GM12872 (cell line): ENCODE results near the gene ARIH2.

ENCODE experiments used
- CTCF ChIP-seq: IDR thresholded peaks from 3 replicates; pipeline ENCODE4 v1.5.1; 2011; ENCODE audit warnings: low read depth, mild to moderate bottlenecking, low read length, moderate library complexity; ENCODE audit not compliant: insufficient read depth

ARIH2 gene

DNA sequence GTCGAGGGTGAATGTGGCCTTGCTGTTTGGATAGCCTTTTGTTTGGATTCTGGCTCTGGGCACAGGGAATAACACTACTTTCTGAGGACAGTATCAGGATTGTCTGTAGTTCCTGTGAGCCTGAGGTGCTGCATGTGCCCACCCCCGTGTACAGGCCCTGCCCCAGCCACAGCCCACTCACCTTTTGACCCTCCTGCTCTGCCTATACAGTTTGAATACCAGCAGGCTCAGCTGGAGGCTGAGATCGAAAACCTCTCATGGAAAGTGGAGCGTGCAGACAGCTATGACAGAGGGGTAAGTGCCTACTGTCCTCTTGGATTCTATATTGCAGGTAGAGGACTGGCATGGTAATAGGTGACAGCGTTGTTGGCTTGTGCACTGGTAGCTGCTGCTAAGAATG is 64.0 kb downstream of the ARIH2 start:
- no peak for TF ChIP-seq CTCF

DNA sequence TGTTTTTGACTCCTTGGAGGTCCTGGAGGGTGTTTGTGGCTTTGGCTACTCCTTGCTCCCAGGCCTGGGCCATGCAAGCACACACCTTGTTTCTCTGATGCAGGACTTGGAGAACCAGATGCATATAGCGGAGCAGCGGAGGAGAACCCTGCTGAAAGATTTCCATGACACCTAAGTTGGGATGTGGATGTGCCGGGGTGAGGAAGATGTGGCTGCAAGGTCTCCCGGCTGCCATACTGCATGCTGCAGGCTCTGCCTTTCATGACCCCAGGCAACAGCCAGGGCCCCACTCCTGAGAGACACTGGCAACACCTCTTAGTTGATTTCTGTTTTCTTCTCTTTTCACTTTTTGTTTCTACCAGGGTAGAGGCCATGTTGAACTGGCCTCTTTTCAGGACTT is 64.5 kb downstream of the ARIH2 start:
- TF ChIP-seq CTCF, result no peak

DNA sequence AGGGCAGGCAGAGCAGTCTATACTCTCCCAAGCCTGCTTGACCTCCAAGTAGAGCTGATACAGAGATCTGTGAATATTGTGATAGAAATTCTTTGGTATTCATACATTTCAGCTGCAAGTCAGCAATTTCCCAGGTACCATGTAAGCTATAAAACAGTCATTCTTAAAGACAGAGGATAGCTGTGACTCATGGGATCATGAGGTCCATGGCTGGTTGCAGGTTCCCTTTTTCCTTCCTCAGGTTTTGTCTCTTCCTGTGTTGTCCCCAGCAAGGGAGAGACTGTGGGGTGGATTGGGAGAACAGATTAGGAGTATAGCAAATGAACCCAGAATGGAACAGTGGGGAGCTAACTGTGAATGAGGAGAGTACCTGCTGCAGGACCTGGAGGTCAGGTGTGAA is 66.0 kb downstream of the ARIH2 start:
- no peak for TF ChIP-seq CTCF

GRCh38 chr3:48985831-48986376 is 67.3 kb downstream of the ARIH2 start:
- TF ChIP-seq CTCF, result no peak

DNA sequence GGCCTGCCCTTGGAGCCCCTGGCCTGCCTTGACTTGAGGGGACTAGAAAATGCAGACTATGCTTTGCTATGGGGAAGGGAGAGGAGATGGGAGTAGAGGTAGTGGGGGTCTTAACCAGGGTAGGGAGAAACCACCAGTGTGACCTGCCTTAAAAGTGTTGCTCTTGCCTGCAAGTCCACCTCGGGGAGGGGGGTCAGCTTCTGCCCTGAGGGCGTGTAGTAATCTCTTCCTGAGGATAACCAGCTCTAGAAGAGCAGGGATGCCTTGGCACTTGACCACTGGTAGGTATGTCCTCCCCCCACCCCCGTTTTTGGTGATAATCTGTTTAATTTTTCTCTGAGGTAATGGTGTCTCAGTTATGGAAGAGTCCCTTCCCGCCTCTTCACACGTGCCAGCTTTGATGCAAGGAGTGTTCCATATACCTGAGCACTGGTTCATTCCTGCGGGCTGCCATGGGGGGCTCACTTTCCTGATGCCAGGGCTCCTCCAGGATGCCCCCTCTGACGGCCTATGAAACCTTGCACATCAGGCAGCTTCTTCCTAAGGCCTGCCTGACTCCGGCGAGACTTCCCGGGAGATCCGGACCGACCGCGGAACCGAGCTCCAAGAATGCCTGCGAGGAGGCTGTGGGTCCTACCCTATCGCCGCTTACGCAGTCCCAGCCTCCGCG is 70.6 kb downstream of the ARIH2 start:
- no peak for TF ChIP-seq CTCF

- peak; percentile 24; the same call in 1 of the 3 replicates for TF ChIP-seq CTCF
Observed at GRCh38 chr3:48989796-48990635, 71.4 kb downstream of the ARIH2 start, which contains the start of gene P4HTM. Gene P4HTM, plus strand, starts transcription at chr3:48990241. Its CDS starts 16 bp downstream, at chr3:48990257.
